ENCODE measurements around the gene FRMD4A. TPM values are rescaled to one million over a fixed set of nuclear protein-coding genes. Genes with fewer than 3 reads are reported as not detected.
"Not testable (repeated sequence)": the region's sequence is repeated elsewhere in the genome, so short reads cannot be mapped to it uniquely, and the experiment has no call there.

The FRMD4A gene
- total RNA-seq, 1 experiment from 2014 or later = not detected

- no peak for DNase-seq (ENCODE audit: low spot score)
Measured at GRCh38 chr10:13722747-13723653, 607.7 kb downstream of the FRMD4A start.

- no peak for DNase-seq (ENCODE audit: low spot score)
Measured at GRCh38 chr10:13721486-13721885, 609.2 kb downstream of the FRMD4A start.

GRCh38 chr10:13720699-13721098, 610.0 kb downstream of the FRMD4A start:
- no peak for DNase-seq (ENCODE audit: low spot score)

- no peak for DNase-seq (ENCODE audit: low spot score)
Measured at GRCh38 chr10:13719425-13719824, 611.3 kb downstream of the FRMD4A start.

DNA sequence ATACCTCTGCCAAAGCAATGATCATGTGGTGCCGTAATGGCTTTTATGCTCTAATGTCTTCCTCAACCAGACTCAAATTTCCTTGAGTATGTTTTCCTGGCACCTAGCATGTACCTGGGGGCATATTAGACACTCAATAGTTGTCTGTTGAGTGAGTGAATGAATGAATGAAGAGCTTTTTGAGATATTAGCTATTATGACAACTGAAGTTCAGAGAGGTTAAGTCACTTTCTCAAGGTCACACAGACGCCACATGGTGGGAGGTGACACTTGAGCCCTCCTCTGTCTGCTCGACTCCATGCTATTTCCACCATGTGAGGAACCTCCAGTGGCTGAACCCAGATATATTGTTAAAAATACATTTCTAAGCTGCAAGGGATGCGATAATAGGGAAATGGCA, 611.9 kb downstream of the FRMD4A start:
- DNase-seq (ENCODE audit: low spot score) = no peak

DNA sequence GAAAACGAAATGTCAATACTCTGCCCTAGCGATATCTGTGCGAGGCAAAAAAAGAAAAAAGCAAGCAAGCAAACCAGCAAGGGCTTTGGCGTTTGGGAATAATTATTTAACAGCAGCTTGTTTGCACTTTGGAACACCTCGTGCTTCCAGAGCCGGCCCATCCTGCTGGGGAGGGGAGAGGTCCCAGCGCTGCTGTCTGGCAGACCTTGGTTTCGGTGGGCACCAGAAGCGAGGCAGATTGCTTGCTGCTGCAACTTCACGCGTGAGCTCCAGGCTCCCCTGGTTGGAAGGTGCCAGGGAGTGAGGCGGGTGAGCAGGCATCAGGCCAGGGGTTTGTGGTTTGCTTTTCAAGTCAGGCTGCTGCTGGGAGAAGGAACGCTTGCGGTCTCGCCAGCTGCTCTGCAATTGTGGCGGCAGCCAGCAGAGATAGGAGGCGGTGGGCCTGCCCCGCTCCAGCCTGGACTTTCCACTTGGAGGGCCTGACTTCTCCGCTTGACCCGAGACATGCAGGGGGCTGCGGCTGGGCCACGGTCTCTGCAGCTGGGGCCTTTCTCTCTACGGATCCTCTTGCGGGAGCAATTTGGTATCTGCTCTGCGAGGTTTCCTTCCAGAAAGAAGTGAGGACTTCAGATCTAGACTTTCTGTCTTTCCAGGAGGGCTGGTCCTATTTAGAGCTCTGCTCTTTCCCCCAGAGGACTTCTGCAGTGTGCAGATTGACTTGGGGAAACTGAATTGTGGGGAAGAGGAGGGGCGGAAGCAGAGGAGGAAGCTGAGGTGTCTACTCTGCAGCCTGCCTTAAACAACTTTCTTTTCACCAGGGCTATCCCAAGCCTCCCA, 612.6 kb downstream of the FRMD4A start:
- peak; percentile 13 for DNase-seq (ENCODE audit: low spot score)

- no peak for DNase-seq (ENCODE audit: low spot score)
Measured at GRCh38 chr10:13717571-13717935, 613.2 kb downstream of the FRMD4A start.

DNA sequence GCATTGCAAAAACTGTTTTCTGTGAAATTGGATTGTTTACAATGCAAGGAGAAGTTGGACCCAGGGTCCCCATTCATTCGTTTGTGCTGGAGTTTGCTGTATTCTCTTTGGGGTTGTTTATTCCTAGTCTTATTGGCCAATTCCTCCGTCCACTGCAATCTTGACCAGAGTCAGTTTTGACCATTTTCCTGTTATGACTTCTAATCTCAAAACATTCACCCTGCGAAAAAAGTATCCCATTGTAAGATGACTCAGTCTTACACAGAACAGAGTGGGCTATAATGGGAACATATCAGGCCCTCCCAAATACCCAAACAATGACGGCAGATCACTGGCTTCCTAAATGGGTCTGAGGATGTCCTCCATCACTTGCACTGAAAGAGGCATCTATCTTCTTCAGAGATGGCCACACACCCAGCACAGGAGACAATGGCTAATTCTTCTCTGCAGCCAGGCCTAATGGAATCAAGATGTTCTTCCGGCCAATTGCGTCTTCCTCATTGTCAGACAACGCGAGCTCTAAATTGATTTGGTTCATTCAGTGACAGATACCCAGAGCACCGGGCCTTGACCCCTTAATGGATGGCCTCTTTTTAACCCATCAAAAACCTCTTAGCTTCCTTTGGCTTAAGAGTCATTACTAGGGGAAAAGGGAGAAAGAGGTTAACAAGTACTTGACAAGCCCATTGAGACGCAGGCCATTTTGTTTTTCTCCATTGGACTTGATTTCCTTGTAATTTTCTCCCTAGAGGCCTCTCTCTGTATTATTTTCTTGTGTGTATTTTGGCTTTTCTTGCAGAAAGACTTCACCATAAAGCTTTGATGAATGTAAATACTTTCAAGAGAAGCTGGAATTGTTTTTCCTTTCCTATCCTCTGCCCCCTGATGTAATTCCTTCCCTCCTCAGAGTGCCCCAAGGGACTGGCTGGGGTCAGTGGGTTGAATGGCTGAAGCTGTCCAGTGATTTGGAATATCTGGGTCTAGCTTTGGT, 614.3 kb downstream of the FRMD4A start:
- DNase-seq (ENCODE audit: low spot score) = no peak

DNA sequence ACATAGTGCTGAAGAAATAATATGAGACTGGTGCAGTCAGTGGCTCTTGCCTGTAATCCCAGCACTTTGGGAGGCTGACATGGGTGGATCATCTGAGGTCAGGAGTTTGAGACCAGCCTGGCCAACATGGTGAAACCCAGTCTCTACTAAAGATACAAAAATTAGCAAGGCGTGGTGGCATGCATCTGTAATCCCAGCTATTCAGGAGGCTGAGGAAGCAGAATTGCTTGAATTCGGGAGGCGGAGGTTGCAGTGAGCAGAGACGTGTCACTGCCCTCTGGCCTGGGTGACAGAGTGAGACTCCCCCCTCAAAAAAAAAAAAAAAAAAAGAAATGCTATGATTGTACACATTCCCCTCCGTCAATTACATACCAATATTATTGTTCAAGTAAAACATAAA, 615.1 kb downstream of the FRMD4A start:
- not testable (repeated sequence) for DNase-seq (ENCODE audit: low spot score)

DNA sequence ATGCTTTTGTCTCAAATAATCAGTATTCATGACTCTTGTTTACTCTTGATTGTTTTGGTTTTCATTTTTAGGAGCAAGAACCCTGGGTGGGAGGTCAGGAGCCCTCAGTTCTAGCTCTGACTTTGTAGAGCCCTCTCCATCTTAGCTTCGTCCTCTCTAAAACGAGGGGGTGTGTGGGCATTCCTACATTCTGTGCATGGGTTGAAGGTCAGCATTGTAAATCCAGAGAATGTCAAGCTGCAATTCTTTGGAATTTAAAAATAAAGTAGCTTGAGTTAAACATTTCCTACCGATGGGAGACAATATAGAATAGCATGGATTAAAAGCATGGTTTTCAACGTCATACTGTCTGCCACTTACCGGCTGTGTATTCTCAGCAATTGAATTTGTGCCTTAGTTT, 615.6 kb downstream of the FRMD4A start:
- DNase-seq (ENCODE audit: low spot score) = no peak

DNA sequence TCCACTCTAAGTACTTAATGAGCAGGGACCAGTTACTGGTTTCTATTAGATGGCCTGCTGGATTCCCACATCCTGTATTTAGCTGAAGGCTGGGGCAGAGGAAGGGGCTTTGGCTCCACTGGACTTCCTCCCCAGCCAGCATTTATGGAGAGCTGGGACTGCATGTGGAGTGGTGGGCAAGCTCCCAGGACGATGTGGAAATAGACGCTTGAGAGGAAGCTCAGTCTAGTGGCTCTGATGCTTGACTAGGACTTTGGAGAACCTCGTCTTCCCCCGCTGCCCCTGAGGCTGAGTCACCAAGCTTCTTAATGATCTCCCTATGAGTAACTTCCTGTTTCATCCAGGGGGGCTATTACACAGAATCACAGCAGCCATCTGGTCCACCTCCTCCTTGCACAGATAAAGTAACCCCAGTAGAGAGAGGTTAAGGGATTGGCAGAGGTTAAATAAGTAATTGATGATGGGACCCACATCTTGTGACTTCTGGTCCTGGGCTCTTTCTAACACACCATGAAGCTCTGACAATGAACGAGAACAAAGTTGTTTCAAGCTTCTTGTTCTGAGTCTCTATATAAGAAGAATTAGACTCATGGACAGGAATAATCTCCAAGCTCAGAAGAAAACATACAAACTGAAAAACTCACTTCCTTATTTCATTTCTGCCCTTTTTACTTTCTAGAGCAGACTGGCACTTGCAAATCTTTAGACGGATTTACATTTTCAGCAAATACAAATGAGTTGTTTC, 617.7 kb downstream of the FRMD4A start:
- DNase-seq (ENCODE audit: low spot score) = no peak

DNA sequence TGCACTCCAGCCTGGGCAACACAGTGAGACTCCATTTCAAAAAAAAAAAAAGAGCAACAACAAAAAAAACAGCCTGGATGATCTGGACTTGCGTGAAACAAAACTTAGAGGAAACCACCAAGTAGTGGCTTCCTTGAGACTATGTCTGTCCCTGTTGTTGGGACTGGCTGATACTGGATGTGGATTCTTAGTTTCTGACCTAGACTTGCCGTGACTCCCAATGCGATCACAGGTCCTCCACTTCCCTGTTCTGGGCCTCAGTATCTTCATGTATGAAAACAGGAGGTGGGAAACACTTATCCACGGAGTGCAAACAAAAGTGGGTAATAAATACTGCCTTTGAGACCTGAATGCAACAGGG, 618.3 kb downstream of the FRMD4A start:
- no peak for DNase-seq (ENCODE audit: low spot score)

DNA sequence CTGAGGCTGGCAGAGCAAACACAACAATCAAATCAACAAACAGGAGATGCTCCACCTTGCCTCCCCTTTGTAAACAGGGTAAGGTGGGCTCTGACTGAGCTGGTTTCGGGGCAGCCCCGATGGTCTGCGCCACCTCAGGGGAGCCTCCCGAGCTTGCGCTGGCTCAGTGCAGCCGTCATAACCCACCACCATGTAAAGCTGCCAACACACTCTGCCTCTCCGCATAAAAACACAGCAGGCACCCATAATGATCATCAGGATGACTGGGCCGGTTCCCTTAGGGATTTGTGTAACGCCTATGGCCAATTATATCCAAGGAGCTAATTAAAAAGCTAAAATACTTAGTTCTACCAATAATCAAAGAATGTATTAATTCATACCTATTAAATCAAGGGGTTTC, 619.4 kb downstream of the FRMD4A start:
- DNase-seq (ENCODE audit: low spot score) = no peak

GRCh38 chr10:13709931-13710650, 620.6 kb downstream of the FRMD4A start:
- DNase-seq (ENCODE audit: low spot score) = no peak

GRCh38 chr10:13708256-13708990, 622.3 kb downstream of the FRMD4A start:
- no peak for DNase-seq (ENCODE audit: low spot score)

DNA sequence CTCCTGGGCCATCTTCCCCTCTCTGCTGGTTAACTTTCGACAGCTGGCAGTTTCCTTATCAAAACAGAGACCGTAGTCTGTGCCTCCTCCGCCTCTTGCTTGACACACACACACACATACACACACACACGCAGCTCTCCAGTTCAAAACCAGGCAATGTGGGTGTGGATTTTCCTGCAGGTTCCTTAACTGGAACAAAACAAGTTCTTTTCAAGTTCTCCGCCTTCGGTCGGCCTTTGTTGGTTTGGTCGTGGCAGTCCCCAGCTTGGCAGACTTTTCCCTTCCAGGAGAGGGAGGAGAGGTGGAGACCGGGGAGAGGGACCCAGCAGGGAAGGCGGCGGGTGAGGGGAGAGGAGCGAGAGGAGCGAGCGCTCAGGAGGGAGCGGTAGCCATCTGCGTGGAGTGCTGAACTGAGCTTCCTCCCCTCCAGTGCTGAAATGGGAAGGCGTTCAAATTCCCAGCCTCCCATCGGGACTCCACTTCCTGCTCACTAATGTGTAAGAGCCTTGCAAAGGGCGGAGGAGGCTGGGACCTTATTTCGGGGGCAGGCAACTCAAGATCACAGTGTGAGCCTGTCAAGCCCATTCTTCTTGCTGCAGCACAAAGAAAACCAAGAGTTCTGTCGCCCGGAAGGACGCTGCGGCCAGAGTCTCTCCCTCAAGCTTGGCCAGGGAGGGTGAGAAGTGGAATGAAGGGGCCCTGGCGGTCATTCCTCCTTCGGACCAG, 623.4 kb downstream of the FRMD4A start:
- DNase-seq (ENCODE audit: low spot score) = peak; percentile 12

- DNase-seq (ENCODE audit: low spot score) = no peak
Measured at GRCh38 chr10:13706604-13707003, 624.1 kb downstream of the FRMD4A start.

DNA sequence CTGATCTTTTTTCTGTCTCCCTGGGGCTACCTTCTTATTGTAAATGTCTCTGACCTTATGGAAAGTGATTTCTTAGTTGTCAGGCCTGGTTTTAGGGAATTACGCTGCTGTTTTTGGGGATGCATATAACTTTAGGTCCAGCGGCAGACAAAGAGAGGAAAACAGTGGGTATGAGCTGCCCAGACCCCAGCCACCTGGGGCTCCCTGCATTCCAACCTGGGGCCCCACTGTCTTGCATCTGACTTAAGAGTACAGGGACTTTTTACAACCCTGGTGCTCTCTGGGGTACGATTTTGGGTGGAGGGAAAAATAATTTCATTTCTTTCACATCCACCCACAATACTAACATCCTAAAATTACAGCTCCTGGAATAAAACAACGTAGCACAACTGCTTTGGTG, 624.5 kb downstream of the FRMD4A start:
- DNase-seq (ENCODE audit: low spot score) = no peak

Measured in HT-29 (cell line).